ENCODE data around the gene KCNA3.
A peak's percentile ranks its signal among the peaks of the same experiment; 100 is the strongest.
"Not testable (repeated sequence)": the region's sequence is repeated elsewhere in the genome, so short reads cannot be mapped to it uniquely, and the experiment has no call there.

The KCNA3 gene

GRCh38 chr1:110680036-110680735 lies 5.4 kb upstream of the KCNA3 start:
- DNase-seq (ENCODE audit: low read depth in 1 of 2, low spot score in 1 of 2): no peak

DNA sequence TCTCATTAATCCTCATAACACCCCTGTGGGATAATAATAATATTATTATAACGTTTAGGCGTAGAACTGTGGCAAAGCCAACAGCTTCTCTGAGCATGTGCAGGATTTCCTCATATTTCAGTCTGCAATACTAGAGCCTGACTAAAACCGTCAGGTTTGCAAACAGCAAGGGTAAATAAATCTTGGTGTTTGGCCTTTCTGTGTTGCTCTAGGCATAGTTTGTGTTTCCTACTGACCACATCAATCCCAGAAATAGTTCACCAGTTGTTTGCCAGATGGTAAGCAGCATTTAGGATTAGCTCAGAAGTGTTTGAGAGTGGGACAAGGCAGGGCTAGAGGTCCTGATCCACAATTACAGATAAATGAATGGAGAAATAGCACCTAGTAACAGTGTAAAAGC lies 2.8 kb upstream of the KCNA3 start:
- DNase-seq (ENCODE audit: low read depth in 1 of 2, low spot score in 1 of 2): no peak

GRCh38 chr1:110676970-110677369 lies 2.2 kb upstream of the KCNA3 start:
- no peak for DNase-seq (ENCODE audit: low read depth in 1 of 2, low spot score in 1 of 2)

GRCh38 chr1:110675060-110675791 lies 486 bp upstream of the KCNA3 start:
- no peak for DNase-seq (ENCODE audit: low read depth in 1 of 2, low spot score in 1 of 2)

DNA sequence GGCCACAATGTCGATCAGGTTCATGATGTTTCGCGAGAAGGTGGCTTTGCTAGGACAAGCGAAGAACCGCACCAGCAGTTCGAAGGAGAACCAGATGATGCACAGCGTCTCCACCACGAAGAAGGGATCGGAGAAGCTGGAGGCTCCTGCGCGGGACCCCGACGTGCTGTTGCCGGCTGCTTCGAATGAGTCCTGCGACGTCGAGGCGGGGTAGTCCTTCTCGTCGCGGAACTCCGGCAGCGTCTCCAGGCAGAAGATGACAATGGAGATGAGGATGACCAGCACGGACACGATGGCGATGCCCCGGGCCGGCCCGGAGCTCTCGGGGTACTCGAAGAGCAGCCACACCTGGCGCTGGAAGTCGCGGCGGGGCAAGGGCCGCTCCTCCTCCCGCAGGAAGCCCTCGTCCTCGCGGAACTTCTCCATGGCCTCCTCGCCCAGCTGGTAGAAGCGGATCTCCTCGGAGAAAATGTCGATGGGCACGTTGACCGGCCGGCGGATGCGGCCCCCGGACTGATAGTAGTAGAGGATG lies 869 bp downstream of the KCNA3 start:
- DNase-seq (ENCODE audit: low read depth in 1 of 2, low spot score in 1 of 2): peak in 1 of 2 donors; percentile 14

GRCh38 chr1:110673197-110673701 lies 1.5 kb downstream of the KCNA3 start:
- peak in 1 of 2 donors; percentile 2 for DNase-seq (ENCODE audit: low read depth in 1 of 2, low spot score in 1 of 2)

GRCh38 chr1:110672753-110673108 lies 2.0 kb downstream of the KCNA3 start:
- DNase-seq (ENCODE audit: low read depth in 1 of 2, low spot score in 1 of 2): no peak

DNA sequence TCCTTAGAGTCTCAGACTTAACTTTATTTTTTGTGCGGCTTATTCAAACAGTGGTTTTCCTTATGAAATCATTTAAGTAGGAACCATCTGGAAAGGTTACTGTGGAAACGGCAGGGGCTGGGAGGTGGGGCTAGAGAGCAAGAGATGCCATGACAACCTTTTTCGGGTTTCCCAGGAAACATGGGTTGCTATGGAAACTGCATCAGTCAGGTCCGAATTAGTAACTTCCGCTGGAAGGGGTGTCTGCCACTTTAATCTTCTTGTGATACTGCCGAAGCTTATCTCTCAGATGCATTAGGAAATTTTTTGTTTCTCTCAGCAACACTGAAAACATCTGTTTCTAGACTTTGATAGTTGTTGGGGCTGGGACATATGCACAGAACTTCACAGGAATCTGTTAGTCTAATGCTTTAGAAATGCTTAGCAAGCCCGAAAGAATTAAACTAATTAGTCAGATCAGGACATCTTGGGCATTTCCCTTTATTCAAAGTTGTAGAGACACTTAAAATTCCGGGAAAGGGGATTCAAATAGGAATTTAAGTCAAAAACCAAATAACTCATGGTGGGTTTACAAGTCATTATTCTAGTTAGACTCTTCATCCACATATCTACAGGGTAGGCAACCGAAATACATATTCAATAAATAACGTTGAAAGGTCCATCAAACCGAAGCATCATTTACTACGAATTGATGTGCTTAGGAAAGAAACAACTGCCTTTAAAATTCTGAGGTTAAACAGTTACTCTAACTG lies 2.6 kb downstream of the KCNA3 start:
- peak; percentile 8 to 43 for DNase-seq (ENCODE audit: low read depth in 1 of 2, low spot score in 1 of 2)

DNA sequence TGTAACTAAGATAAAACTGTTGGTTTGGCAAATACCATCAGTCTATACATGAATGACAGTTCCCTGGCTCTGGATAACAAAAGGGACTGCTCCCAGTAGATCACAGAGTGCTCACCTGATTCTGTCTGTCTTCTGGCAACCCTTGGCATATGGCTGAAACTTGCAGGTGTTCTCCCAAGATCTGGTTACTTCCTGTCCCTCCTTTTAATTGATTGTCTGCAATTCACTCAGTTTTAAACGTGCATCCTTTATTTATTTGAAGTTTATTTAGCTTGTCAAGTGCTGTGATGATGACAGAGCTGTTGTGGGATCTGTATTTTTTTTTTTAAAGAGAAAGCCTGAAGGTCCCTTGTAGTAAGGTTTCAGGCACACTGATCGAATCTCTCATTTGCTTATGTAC lies 3.4 kb downstream of the KCNA3 start:
- DNase-seq (ENCODE audit: low read depth in 1 of 2, low spot score in 1 of 2): no peak

DNA sequence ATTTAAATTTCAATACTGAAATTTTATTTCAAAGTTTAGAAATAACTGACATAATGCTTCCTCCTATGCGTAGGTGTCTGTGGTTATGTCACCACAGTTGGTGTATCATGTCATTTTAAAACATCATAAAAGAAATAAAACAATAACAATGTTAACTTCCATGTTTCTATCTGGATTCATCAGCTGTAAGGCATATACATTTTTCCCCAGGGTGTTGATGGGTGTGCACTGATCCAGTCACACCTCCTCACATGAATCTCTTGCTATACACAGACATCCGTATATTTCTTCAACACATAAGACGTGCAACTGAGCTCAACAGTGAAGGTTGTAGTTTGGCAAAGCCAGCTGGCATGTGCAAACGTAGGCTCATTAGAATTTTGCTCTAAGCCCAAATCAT lies 6.2 kb downstream of the KCNA3 start:
- DNase-seq (ENCODE audit: low read depth in 1 of 2, low spot score in 1 of 2): no peak

- DNase-seq (ENCODE audit: low read depth in 1 of 2, low spot score in 1 of 2): no peak
These were observed 7.0 kb downstream of the KCNA3 start for GRCh38 chr1:110667776-110668175.

GRCh38 chr1:110663241-110663640 lies 11.5 kb downstream of the KCNA3 start:
- DNase-seq (ENCODE audit: low read depth in 1 of 2, low spot score in 1 of 2): no peak

DNA sequence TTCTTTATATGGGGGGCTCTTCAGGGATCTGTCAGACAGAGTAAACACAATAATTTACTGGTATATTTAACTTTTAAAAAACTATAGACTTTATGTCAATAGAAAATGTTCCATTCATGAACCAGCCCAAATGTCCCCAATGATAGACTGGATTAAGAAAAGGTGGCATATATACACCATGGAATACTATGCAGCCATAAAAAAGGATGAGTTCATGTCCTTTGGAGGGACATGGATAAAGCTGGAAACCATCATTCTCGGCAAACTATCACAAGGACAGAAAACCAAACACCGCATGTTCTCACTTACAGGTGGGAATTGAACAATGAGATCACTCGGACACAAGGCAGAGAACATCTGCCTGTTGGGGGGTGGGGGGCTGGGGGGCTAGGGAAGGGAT lies 15.2 kb downstream of the KCNA3 start:
- not testable (repeated sequence) for DNase-seq (ENCODE audit: low read depth in 1 of 2, low spot score in 1 of 2)

DNA sequence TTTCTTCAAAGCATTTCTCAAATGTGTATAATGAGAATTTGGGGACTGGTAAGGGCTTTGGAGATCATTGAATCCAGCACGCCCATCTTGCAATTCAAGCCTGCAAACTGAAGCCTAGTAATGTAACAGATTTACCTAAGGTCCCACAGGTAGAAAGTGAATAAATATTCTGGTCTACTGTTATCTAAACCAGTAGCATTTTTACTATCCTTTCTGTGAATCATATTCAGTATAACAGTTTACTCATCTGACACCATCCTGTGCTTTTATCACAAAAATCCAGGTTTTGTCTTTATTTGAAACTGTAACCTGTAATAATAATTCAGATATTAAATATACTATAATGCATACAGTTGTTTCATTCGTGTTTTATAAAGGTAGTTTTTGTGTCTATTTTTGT lies 17.4 kb downstream of the KCNA3 start:
- DNase-seq (ENCODE audit: low read depth in 1 of 2, low spot score in 1 of 2): no peak

GRCh38 chr1:110650609-110651008 lies 24.1 kb downstream of the KCNA3 start:
- no peak for DNase-seq (ENCODE audit: low read depth in 1 of 2, low spot score in 1 of 2)

GRCh38 chr1:110648417-110648816 lies 26.3 kb downstream of the KCNA3 start:
- no peak for DNase-seq (ENCODE audit: low read depth in 1 of 2, low spot score in 1 of 2)

- no peak for DNase-seq (ENCODE audit: low read depth in 1 of 2, low spot score in 1 of 2)
These were observed 27.4 kb downstream of the KCNA3 start for GRCh38 chr1:110647254-110647891.

- no peak for DNase-seq (ENCODE audit: low read depth in 1 of 2, low spot score in 1 of 2)
These were observed 28.7 kb downstream of the KCNA3 start for GRCh38 chr1:110645821-110646735.

- DNase-seq (ENCODE audit: low read depth in 1 of 2, low spot score in 1 of 2): no peak
These were observed 29.5 kb downstream of the KCNA3 start for GRCh38 chr1:110645211-110645610.

GRCh38 chr1:110643879-110644472 lies 30.8 kb downstream of the KCNA3 start:
- DNase-seq (ENCODE audit: low read depth in 1 of 2, low spot score in 1 of 2): no peak

Measured in stimulated activated CD4-positive, alpha-beta T cell treated with anti-CD3 and anti-CD28 coated beads, Interleukin-15, amount 100 ng/mL, for 1 hour (primary cell).